Sigmoid colon (tissue), 7 donors: ENCODE data around the gene TFF1. TPM values are rescaled to one million over a fixed set of nuclear protein-coding genes. Genes with fewer than 3 reads are reported as not detected.

ENCODE experiments used
- DNase-seq: peaks from one replicate; pipeline ENCODE4 v3.0.0-alpha.2; 2019
- H3K27ac ChIP-seq, 4 donors: fragments of 200-600 bp; sonication (generic); one replicate each; pipeline ENCODE4 v1.5.1; 2016 to 2019; ENCODE audit warnings: mild to moderate bottlenecking in 1 of 4
- H3K27me3 ChIP-seq, 3 donors: fragments of 200-600 bp; sonication (generic); one replicate each; pipeline ENCODE4 v1.5.1; 2019; ENCODE audit warnings: mild to moderate bottlenecking in 1 of 3
- H3K36me3 ChIP-seq, 4 donors: fragments of 200-600 bp; sonication (generic); one replicate each; pipeline ENCODE4 v1.5.1; 2016 to 2019
- H3K4me1 ChIP-seq, 4 donors: fragments of 200-600 bp; sonication (generic); one replicate each; pipeline ENCODE4 v1.5.1; 2017 to 2019
- H3K4me3 ChIP-seq, 4 donors: fragments of 200-600 bp; sonication (generic); one replicate each; pipeline ENCODE4 v1.5.1; 2017 to 2019; ENCODE audit warnings: mild to moderate bottlenecking in 2 of 4, moderate library complexity in 1 of 4
- H3K9me3 ChIP-seq, 4 donors: fragments of 200-600 bp in 3 of 4; sonication (generic) in 3 of 4; one replicate each; pipeline versions ENCODE4 v1.5.1 to v1.6.1; 2013 to 2019
- EP300 ChIP-seq, 4 donors: sonication (generic); formaldehyde crosslinking; IDR thresholded peaks; one replicate each; pipeline ENCODE4 v1.6.1; 2017; ENCODE audit warnings: antibody characterized with exemption in 4 of 4
- POLR2A ChIP-seq, 2 donors: fragments of 450-650 bp; IDR thresholded peaks; one replicate each; pipeline ENCODE4 v1.6.1; 2016; ENCODE audit warnings: antibody characterized with exemption in 2 of 2, mild to moderate bottlenecking in 2 of 2, moderate library complexity in 2 of 2
- POLR2AphosphoS5 ChIP-seq, 4 donors: sonication (generic); formaldehyde crosslinking; IDR thresholded peaks; one replicate each; pipeline ENCODE4 v1.6.1; 2017; ENCODE audit warnings: antibody characterized with exemption in 4 of 4
- WGBS, 2 donors: extraction: QIAGEN DNeasy Blood & Tissue Kit; methylation state at CpG; one replicate each; pipeline ENCODE4 v1.1.7; 2013; 5-methylcytosine and 5-hydroxymethylcytosine counted together
- intact Hi-C: fragments of 100-400 bp; cut with DNase I; formaldehyde crosslinking; loops from one replicate; pipeline ENCODE4 v1.15.1; 2023
- polyA plus RNA-seq, 3 donors: library from polyadenylated mRNA; stranded (reverse); fragments of 200-250 nt; gene quantifications; one replicate each; pipeline ENCODE4 v1.2.3, GENCODE V29; 2013
- total RNA-seq, 4 donors: library from RNA; depleted of rRNA; stranded (reverse); fragments of >200 nt; gene quantifications; one replicate each; pipeline ENCODE4 v1.1.0, GENCODE V29; 2016
- TF ChIP-seq, protein P1 (sequence below), 4 experiments: fragments of 450-650 bp in 3 of 4; fragments of 200-600 bp in 1 of 4; IDR thresholded peaks; one replicate each; pipeline ENCODE4 v1.5.1; 2016 to 2019; ENCODE audit warnings: antibody characterized with exemption in 4 of 4, mild to moderate bottlenecking in 3 of 4, moderate library complexity in 2 of 4
- donor health status: healthy with polysubstance abuse.
- donor health status: Bipolar disorder and iron deficiency.
- donor health status: healthy.

The TFF1 gene
- total and polyA plus RNA-seq, 7 donors = 1.1 to 706 (median 454) TPM; not detected in 3

DNA sequence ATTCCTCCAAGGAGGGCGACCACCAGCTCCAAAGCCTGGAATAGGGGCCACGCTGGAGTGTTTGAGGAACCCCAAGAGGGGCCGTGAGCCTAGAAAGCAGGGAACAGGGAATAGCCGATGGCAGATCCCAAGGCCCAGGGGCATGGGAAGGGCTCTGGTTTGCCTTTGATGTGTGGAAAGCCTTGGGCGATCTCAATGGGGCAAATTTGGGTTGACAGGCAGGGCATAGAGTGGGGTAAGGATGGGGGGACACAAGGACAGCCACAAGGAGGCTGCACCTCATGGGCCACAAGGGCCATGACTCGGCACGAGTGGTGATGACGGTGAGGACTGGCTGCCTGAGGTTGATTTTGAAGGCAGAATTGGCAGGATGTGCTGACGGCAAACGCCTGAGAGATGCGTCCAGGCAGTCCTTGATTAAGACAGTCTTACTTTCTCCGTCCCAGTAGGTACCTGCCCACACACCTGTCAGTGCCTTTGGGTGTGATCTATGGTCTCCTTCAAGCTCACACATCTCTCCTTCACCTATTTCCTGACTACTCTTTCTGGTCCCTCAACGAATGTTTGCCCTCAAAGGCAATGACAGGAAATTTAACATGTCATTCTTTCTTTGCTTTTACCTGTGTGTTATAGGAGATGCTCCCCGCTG, 31.5 kb upstream of the TFF1 start:
- Histone ChIP-seq H3K4me3 (no peak overlapping the region), H3K36me3 (no peaks in the 10 kb centered on the region), H3K4me1 (no peaks in the 10 kb centered on the region), H3K27me3 (no peaks in the 10 kb centered on the region), H3K9me3 (peaks cover 0 to 4% (median 0%) of the 10 kb centered on the region in 4 donors), H3K27ac (no peak overlapping the region)
- 82 to 93% methylated on average over 14 of the region's 14 CpGs for WGBS, 2 donors
- TF ChIP-seq POLR2A (IDR thresholded peaks at IDR 0.05) (no peak), POLR2AphosphoS5 (IDR thresholded peaks at IDR 0.05) (no peak), EP300 (IDR thresholded peaks at IDR 0.05) (no peak)
- TF ChIP-seq, protein P1, sequence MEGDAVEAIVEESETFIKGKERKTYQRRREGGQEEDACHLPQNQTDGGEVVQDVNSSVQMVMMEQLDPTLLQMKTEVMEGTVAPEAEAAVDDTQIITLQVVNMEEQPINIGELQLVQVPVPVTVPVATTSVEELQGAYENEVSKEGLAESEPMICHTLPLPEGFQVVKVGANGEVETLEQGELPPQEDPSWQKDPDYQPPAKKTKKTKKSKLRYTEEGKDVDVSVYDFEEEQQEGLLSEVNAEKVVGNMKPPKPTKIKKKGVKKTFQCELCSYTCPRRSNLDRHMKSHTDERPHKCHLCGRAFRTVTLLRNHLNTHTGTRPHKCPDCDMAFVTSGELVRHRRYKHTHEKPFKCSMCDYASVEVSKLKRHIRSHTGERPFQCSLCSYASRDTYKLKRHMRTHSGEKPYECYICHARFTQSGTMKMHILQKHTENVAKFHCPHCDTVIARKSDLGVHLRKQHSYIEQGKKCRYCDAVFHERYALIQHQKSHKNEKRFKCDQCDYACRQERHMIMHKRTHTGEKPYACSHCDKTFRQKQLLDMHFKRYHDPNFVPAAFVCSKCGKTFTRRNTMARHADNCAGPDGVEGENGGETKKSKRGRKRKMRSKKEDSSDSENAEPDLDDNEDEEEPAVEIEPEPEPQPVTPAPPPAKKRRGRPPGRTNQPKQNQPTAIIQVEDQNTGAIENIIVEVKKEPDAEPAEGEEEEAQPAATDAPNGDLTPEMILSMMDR (IDR thresholded peaks at IDR 0.05) = no peak
- intact Hi-C loops = no loop called here
- DNase-seq = peak; percentile 27

DNA sequence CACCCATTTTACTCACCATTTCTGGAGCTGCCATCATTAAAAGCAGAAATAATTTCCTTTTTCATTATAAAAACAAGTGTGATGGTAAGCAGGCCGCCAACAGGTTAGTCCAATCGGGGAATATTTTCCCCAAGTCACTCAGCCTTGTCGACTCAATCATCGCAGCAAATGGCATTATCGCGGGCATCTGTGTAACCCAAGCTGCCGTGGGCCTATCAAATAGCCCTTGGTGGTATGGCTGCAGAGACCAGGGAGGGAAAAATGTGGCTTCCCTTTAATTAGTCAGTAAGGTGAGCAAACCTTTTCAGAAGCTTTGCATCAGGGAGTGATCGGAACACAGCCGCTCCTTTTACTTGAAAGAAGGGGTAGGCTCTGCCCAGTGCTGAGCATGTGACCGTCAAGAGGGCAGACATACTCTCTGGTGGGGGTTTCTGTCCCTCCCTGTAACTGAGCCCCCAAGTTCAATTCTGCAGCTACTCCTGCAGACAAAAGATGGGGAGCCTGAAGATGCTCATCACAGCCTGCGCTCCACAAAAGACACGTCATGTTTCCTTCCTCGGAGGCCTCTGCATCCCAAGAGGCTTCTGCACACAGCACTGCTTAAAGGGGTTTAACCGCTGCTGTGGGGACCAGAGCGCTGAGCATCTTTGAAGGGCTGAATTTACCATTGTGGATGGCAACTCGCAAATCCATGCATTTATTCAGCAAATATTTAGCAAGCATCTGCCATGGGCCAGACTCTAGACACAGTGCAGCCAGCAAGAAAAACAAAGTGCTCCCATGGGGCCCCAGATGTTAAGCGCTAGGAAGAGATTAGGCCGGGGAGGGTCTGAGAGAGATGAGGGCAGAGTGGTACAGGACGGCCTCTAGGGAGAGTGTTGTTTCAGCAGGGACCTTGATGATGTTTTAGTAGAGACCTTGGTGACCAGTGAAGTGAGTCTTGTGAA, 30.7 kb upstream of the TFF1 start:
- no peak overlapping the region for H3K27ac ChIP-seq
- 83 to 93% methylated on average over 19 of the region's 19 CpGs for WGBS, 2 donors
- intact Hi-C loops = no loop called here
- no peaks in the 10 kb centered on the region for H3K27me3 ChIP-seq
- no peaks in the 10 kb centered on the region for H3K36me3 ChIP-seq
- no peak overlapping the region for H3K4me3 ChIP-seq
- H3K9me3 ChIP-seq = peaks cover 0 to 4% (median 0%) of the 10 kb centered on the region in 4 donors
- H3K4me1 ChIP-seq = no peaks in the 10 kb centered on the region
- TF ChIP-seq POLR2AphosphoS5 (IDR thresholded peaks at IDR 0.05) (no peak), EP300 (IDR thresholded peaks at IDR 0.05) (no peak), POLR2A (IDR thresholded peaks at IDR 0.05) (no peak)
- TF ChIP-seq, protein P1 (IDR thresholded peaks at IDR 0.05) = no peak
- DNase-seq = no peak

DNA sequence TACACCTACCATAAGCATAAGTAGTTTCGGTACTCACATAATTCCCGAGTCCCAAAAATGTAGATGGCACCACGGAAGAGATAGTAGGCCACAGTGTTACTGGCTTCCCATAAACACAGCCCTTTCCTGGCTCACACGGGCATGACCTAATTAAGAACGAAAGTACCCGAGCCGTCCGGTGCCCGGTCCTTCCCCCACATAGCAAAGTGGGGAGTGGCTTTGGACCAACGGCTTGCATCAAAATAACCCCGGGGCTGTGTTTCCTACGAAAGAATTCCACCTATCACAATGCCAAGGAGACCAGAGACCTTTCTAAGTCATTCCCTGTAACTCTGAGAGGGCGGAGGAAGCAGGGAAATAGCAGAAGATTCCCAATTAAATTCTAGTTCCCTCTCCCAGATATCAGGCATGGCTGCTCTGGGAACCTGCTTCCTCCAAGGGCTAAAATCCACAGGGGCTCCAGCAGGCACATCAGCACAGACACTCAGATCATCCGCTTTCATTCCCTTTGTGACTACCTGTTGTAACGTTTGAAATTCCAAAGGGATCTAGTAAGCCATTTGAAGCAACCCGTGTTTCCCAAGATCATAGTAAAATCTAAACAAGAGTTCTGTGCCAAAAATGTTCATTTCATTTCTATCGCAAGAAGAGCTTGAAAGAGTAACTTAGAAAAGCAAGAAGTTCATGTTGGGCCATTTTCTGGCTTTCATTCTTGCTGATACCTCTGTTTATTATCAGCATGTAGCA, 29.7 kb upstream of the TFF1 start, which contains the start of gene TMPRSS3:
TMPRSS3 (minus strand) TSS at position 148 of the 747 bp plus-strand sequence. CDS start 635 bp downstream, outside the sequence.
- H3K27me3 ChIP-seq = peaks cover 0 to 5% (median 0%) of the 10 kb centered on the region in 3 donors
- no peak within 1 kb of the TSS for H3K27ac ChIP-seq
- no peaks in the 10 kb centered on the region for H3K4me1 ChIP-seq
- intact Hi-C loops = no loop called here
- no peaks in the 10 kb centered on the region for H3K36me3 ChIP-seq
- H3K9me3 ChIP-seq = no peaks in the 10 kb centered on the region
- TF ChIP-seq POLR2AphosphoS5 (IDR thresholded peaks at IDR 0.05) (no peak), POLR2A (IDR thresholded peaks at IDR 0.05) (no peak), EP300 (IDR thresholded peaks at IDR 0.05) (no peak)
- TF ChIP-seq, protein P1 (IDR thresholded peaks at IDR 0.05) = no peak
- 68 to 89% methylated on average over 17 of the region's 17 CpGs for WGBS, 2 donors
- DNase-seq = peak; percentile 30
- H3K4me3 ChIP-seq = no peak within 1 kb of the TSS

DNA sequence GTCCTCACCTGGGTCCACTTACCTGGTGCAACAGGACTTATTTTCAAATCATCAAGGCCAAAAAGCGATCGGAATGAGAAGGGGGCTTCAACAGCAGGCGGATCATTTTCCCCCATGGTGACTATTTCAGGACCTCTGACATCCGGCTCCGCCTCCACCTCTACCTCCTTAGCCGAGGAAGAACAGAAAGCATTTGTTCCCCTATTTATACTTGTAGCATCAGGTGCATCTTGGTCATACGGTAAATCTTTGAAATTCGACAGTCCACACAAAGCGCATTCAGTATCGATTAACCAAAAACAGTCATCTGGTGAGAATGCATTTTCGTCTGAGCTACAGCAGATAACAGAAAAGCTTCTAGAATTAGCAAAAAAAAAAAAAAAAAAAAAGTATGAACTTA, 29.0 kb upstream of the TFF1 start:
- TF ChIP-seq POLR2AphosphoS5 (IDR thresholded peaks at IDR 0.05) (no peak), EP300 (IDR thresholded peaks at IDR 0.05) (no peak), POLR2A (IDR thresholded peaks at IDR 0.05) (no peak)
- TF ChIP-seq, protein P1 (IDR thresholded peaks at IDR 0.05) = no peak
- no peaks in the 10 kb centered on the region for H3K4me1 ChIP-seq
- H3K9me3 ChIP-seq = no peaks in the 10 kb centered on the region
- peaks cover 0 to 5% (median 5%) of the 10 kb centered on the region in 3 donors for H3K27me3 ChIP-seq
- H3K36me3 ChIP-seq = no peaks in the 10 kb centered on the region
- intact Hi-C loops = no loop called here
- H3K4me3 ChIP-seq = no peak overlapping the region
- 95 to 96% methylated on average over 11 of the region's 11 CpGs for WGBS, 2 donors
- H3K27ac ChIP-seq = no peak overlapping the region
- no peak for DNase-seq
